Prostate gland (tissue), 2 donors: ENCODE measurements around the gene FXR1.

ENCODE experiments used
- CTCF ChIP-seq, 4 experiments: fragments of 200-600 bp in 2 of 4; fragments of 450-650 bp in 2 of 4; sonication (generic) in 2 of 4; IDR thresholded peaks; 1 replicate in 3 of 4; 2 replicates in 1 of 4; pipeline ENCODE4 v1.5.1; 2016 to 2019; ENCODE audit warnings: antibody characterized with exemption in 4 of 4, mild to moderate bottlenecking in 2 of 4, moderate library complexity in 2 of 4
- POLR2A ChIP-seq: fragments of 450-650 bp; IDR thresholded peaks from one replicate; pipeline ENCODE4 v1.6.1; 2016; ENCODE audit warnings: antibody characterized with exemption, mild to moderate bottlenecking
- POLR2AphosphoS5 ChIP-seq: sonication (generic); formaldehyde crosslinking; IDR thresholded peaks from one replicate; pipeline ENCODE4 v1.6.1; 2017; ENCODE audit warnings: antibody characterized with exemption

GRCh38 chr3:180929376-180929775 lies 16.9 kb downstream of the FXR1 start:
- no peak for TF ChIP-seq POLR2A
- TF ChIP-seq CTCF (IDR thresholded peaks at IDR 0.05), result no peak
- no peak for TF ChIP-seq POLR2AphosphoS5
